ENCODE measurements around the gene PNRC2.
"Not testable (repeated sequence)": the region's sequence is repeated elsewhere in the genome, so short reads cannot be mapped to it uniquely, and the experiment has no call there.

PNRC2 gene

DNA sequence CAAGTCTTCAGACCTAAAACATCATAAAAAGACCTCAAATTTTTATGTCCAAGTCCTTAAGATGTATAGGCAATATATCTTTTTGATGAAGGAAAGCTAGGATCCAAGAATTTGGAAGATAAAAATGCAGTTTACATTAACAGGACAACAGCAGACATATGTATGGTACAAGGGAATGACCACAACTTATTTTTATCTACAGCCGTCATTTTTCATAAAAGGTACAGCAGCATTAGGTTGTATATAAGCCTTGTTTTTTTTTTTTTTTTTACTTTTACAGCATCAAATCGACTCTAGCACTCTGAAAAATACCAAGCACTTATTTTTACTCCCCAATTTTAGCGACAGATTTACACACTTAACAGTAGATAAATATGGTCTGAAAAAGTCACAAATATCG, 19.2 kb downstream of the PNRC2 start:
- Histone ChIP-seq H3K4me2 (ENCODE audit: low read length) (peak overlapping the region; percentile 80), H3K4me1 (ENCODE audit: control insufficient read depth, insufficient read depth, low read length) (peaks cover 37% of the 10 kb centered on the region), H3K27me3 (ENCODE audit: control insufficient read depth, insufficient read depth, low read length) (no peaks in the 10 kb centered on the region), H3K4me3 (ENCODE audit: low read length) (peak overlapping the region; percentile 97), H3K36me3 (ENCODE audit: insufficient read depth, low read length) (peaks cover 20% of the 10 kb centered on the region), H3K9ac (ENCODE audit: low read depth, low read length) (peak overlapping the region; percentile 100), H3K9me3 (replicated peaks; ENCODE audit: low read length) (no peaks in the 10 kb centered on the region)

DNA sequence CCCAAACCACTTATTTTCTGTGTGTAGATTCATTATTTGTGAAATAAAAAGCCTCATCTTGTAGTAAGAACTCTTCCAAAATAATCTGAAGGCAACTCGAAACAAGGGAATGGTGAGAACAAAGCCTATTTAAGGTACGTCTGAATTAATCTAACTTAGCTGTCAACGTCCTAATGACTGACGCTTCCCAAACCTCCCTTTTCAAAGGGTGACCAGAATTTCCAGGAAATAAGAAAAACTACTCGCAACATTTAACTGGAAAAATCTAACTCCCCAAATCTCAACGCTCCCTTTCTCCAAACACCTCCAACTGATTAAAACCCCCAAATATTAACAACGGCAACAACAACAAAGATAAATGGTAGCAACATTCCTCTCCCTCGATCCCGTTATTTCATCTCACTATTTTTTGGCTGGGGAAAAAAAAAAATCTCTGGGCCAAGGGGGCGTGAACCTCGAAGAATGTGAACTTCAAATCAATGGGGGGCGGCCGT, 19.8 kb downstream of the PNRC2 start:
- Histone ChIP-seq H3K4me2 (ENCODE audit: low read length) (peak overlapping the region; percentile 80), H3K4me1 (ENCODE audit: control insufficient read depth, insufficient read depth, low read length) (peaks cover 43% of the 10 kb centered on the region), H3K4me3 (ENCODE audit: low read length) (peak overlapping the region; percentile 97)

DNA sequence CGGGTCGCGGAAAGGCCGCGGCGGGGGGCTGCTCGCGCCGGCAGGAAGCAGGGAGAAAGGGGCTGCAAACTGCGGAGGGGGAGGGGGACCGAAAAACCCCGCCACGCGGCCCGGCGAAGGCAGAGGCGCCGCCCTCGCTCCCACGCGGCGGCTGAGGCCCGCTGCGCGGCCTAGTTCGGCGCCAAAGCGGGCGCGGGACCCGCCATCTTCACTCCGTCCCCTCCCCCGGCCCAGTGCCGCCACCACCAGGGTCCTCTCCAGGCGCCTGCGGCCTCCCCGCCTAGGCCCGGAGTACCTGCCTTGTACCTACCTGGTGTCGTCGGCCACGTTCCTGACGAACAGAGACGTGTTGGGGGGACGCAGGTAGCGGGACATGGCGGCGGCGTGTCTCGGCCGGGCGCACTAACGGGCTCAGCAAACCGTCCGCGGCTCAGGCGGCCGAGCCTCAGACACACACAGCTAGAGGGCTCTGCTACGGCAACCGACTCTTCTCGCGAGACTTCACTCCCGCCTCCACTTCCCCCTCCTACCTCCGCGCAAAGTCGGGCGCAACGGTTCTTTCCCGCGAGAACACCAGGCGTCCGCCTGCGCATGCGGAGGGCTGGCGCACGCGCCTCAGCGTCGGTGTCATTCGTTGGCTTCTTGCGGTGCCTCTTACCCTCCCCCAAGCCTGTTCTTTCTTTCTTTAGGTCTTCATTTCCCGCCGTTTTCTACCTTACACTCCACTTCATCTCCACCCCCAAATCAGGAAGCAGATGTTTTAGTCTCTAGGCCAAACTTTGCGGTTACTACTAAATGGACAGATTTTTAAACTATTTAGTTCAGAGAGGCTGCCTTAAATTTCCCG, 20.5 kb downstream of the PNRC2 start, which contains the start of gene SRSF10:
Gene SRSF10, minus strand, starts transcription at position 447 of the 847 bp plus-strand sequence. Its CDS starts 72 bp downstream, at position 375.
- H3K4me2 ChIP-seq (ENCODE audit: low read length) = peak within 1 kb of the TSS; percentile 84
- H3K4me1 ChIP-seq (ENCODE audit: control insufficient read depth, insufficient read depth, low read length) = peaks cover 46% of the 10 kb centered on the region
- H3K36me3 ChIP-seq (ENCODE audit: insufficient read depth, low read length) = peaks cover 15% of the 10 kb centered on the region
- H3K27me3 ChIP-seq (ENCODE audit: control insufficient read depth, insufficient read depth, low read length) = no peaks in the 10 kb centered on the region
- H3K9me3 ChIP-seq (replicated peaks; ENCODE audit: low read length) = no peaks in the 10 kb centered on the region
- H3K9ac ChIP-seq (ENCODE audit: low read depth, low read length) = peak within 1 kb of the TSS; percentile 100
- H3K4me3 ChIP-seq (ENCODE audit: low read length) = peak within 1 kb of the TSS; percentile 97

More for the DNA sequence above, 19.8 kb downstream of the PNRC2 start:
- Histone ChIP-seq H3K36me3 (ENCODE audit: insufficient read depth, low read length) (peaks cover 20% of the 10 kb centered on the region), H3K27me3 (ENCODE audit: control insufficient read depth, insufficient read depth, low read length) (no peaks in the 10 kb centered on the region), H3K9me3 (replicated peaks; ENCODE audit: low read length) (no peaks in the 10 kb centered on the region), H3K9ac (ENCODE audit: low read depth, low read length) (peak overlapping the region; percentile 100)

DNA sequence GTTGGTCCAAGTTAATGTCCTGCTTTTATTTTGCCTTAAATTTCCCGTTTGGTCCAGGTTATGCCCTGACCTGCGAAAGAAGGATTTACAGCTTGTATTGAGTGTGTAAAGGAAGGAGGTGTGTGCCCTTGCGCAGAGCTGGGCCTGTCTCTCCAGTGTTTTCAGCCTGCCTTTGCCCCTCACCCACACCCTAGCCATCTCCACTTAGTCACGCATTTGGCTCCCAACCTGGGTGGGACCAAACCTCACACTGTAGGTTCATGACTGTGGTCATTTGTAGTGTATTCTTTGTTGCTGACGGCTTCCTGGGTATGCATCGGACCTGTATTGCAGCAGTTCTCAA, 21.1 kb downstream of the PNRC2 start:
- H3K9me3 ChIP-seq (replicated peaks; ENCODE audit: low read length) = no peaks in the 10 kb centered on the region

DNA sequence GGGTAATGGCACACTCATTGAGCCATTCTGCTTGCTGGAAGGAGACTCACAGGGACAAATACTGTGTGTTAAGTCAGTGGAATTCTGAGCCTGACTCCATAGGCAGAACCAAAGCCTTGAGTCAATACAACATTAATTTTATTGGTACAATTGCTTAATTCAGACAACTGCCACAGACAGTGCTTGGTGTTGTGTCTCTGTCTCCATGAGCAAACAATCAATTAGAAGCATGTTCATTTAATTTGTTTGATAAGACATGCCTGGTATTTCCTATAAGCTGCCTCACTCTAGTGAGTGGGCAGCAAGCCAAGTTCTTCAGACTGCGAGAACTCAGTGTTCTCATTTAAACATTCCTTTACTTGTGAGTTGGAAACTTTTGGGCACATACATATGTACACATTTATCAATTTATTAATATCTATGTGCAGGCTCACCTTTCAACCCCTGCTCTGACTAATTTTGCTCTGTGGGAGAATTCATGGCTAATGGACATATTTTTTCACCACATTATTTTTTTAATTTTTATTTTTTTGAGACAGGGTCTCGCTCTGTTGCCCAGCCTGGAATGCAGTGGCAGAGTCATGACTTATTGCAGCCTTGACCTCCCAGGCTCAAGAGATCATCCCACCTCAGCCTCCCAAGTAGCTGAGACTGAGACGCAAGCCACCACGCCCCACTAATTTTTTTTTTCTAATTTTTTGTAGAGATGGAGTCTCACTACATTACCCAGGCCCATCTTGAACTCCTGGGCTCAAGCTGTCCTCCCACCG, 25.0 kb downstream of the PNRC2 start:
- Histone ChIP-seq H3K4me2 (ENCODE audit: low read length) (peak overlapping the region; percentile 30), H3K9ac (ENCODE audit: low read depth, low read length) (peak overlapping the region; percentile 4), H3K4me1 (ENCODE audit: control insufficient read depth, insufficient read depth, low read length) (peaks cover 22% of the 10 kb centered on the region), H3K9me3 (replicated peaks; ENCODE audit: low read length) (no peaks in the 10 kb centered on the region), H3K4me3 (ENCODE audit: low read length) (no peak overlapping the region), H3K27me3 (ENCODE audit: control insufficient read depth, insufficient read depth, low read length) (no peaks in the 10 kb centered on the region), H3K36me3 (ENCODE audit: insufficient read depth, low read length) (no peaks in the 10 kb centered on the region)

More for the DNA sequence above, 21.1 kb downstream of the PNRC2 start:
- Histone ChIP-seq H3K36me3 (ENCODE audit: insufficient read depth, low read length) (peaks cover 15% of the 10 kb centered on the region), H3K27me3 (ENCODE audit: control insufficient read depth, insufficient read depth, low read length) (no peaks in the 10 kb centered on the region), H3K4me2 (ENCODE audit: low read length) (peak overlapping the region; percentile 84), H3K4me3 (ENCODE audit: low read length) (peak overlapping the region; percentile 97), H3K9ac (ENCODE audit: low read depth, low read length) (peak overlapping the region; percentile 100), H3K4me1 (ENCODE audit: control insufficient read depth, insufficient read depth, low read length) (peaks cover 47% of the 10 kb centered on the region)

DNA sequence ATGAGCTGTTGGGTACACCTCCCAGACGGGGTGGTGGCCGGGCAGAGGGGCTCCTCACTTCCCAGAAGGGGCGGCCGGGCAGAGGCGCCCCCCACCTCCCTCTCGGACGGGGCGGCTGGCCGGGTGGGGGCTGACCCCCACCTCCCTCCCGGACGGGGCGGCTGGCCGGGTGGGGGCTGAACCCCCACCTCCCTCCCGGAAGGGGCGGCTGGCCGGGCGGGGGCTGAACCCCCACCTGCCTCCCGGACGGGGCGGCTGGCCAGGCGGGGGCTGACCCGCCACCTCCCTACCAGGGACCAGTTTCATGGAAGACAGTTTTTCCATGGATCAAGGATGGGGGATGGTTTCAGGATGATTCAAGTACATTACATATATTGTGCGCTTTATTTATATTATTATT, 27.4 kb downstream of the PNRC2 start:
- not testable (repeated sequence) for H3K4me3 ChIP-seq (ENCODE audit: low read length); H3K4me2 ChIP-seq (ENCODE audit: low read length); H3K27me3 ChIP-seq (ENCODE audit: control insufficient read depth, insufficient read depth, low read length); H3K9ac ChIP-seq (ENCODE audit: low read depth, low read length); H3K9me3 ChIP-seq (replicated peaks; ENCODE audit: low read length); H3K36me3 ChIP-seq (ENCODE audit: insufficient read depth, low read length)
- H3K4me1 ChIP-seq (ENCODE audit: control insufficient read depth, insufficient read depth, low read length) = peaks cover 16% of the 10 kb centered on the region

DNA sequence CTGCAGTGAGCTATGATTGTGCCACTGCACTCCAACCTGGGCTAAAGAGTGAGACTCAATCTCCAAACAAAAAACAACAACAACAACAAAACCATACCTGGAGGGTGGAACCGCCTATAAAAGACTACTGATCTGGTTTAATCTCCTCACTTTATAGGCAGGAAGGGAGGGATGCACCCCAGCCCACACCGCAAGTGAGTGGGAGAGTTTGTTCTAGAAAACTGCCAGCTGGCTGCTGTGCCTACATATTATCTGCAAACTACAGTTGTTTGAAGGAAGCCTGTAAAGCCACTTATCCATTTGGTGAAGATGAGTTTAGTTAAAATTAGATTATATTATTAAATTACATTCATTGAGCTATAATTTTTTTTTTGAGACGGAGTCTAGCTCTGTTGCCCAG, 29.6 kb downstream of the PNRC2 start:
- H3K36me3 ChIP-seq (ENCODE audit: insufficient read depth, low read length) = no peaks in the 10 kb centered on the region
- no peak overlapping the region for H3K4me3 ChIP-seq (ENCODE audit: low read length)
- H3K4me1 ChIP-seq (ENCODE audit: control insufficient read depth, insufficient read depth, low read length) = peaks cover 12% of the 10 kb centered on the region
- no peak overlapping the region for H3K4me2 ChIP-seq (ENCODE audit: low read length)
- no peaks in the 10 kb centered on the region for H3K9me3 ChIP-seq (replicated peaks; ENCODE audit: low read length)
- H3K9ac ChIP-seq (ENCODE audit: low read depth, low read length) = no peak overlapping the region
- no peaks in the 10 kb centered on the region for H3K27me3 ChIP-seq (ENCODE audit: control insufficient read depth, insufficient read depth, low read length)

DNA sequence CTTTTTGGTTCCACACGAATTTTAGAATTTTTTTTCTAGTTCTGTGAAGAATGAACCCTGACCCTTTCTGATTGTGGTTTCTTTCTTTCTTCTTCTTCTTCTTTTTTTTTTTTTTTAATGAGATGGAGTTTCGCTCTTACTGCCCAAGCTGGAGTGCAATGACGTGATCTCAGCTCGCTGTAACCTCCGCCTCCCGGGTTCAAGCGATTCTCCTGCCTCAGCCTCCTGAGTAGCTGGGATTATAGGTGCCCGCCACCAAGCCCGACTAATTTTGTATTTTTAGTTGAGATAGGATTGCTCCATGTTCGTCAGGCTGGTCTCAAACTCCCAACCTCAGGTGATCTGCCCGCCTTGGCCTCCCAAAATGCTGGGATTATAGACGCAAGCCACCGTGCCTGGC, 32.4 kb downstream of the PNRC2 start:
- not testable (repeated sequence) for H3K4me1 ChIP-seq (ENCODE audit: control insufficient read depth, insufficient read depth, low read length); H3K4me2 ChIP-seq (ENCODE audit: low read length); H3K36me3 ChIP-seq (ENCODE audit: insufficient read depth, low read length); H3K9me3 ChIP-seq (replicated peaks; ENCODE audit: low read length); H3K9ac ChIP-seq (ENCODE audit: low read depth, low read length); H3K4me3 ChIP-seq (ENCODE audit: low read length); H3K27me3 ChIP-seq (ENCODE audit: control insufficient read depth, insufficient read depth, low read length)

DNA sequence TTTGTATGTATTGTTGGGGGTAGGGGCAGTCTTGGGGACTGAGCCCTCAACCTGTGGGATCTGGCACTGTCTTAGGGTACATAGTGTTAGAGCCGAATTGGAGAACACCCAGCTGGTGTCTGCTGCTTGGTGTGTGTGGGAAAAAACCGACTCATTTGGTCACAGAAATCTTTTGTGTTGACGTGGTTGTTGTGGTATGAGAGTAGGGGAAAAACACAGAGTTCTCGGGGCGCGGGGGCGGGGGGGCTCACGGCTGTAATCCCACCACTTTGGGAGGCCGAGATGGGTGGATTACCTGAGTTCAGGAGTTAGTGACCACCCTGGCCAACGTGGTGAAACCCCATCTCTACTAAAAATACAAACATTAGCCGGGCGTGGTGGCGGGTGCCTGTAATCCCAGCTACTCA, 35.8 kb downstream of the PNRC2 start:
- H3K27me3 ChIP-seq (ENCODE audit: control insufficient read depth, insufficient read depth, low read length) = no peaks in the 10 kb centered on the region
- H3K9ac ChIP-seq (ENCODE audit: low read depth, low read length) = no peak overlapping the region
- no peaks in the 10 kb centered on the region for H3K9me3 ChIP-seq (replicated peaks; ENCODE audit: low read length)
- H3K4me1 ChIP-seq (ENCODE audit: control insufficient read depth, insufficient read depth, low read length) = no peaks in the 10 kb centered on the region
- no peaks in the 10 kb centered on the region for H3K36me3 ChIP-seq (ENCODE audit: insufficient read depth, low read length)
- H3K4me3 ChIP-seq (ENCODE audit: low read length) = no peak overlapping the region
- no peak overlapping the region for H3K4me2 ChIP-seq (ENCODE audit: low read length)

DNA sequence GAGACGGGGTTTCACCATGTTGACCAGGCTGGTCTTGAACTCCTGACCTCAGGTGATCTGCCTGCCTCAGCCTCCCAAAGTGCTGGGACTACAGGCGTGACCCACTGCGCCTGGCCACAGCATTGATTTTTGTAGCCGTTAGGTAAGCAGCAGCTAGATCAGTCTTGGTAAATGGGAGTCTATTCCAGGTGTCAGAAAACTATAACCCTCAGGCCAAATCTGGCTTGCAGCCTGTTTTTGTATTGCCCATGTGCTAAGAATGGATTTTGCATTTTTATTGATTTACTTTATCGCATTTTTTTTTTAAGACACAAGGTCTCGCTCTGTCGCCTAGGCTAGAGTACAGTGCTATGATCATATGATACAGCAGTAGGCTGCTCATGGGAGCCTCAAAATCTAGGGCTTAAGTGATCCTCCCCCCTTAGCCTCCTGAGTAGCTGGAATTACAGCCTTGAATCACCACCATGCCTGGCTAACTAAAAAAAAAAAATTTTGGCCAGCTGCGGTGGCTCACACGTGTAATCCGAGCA, 37.1 kb downstream of the PNRC2 start:
- Histone ChIP-seq H3K9me3 (replicated peaks; ENCODE audit: low read length) (no peaks in the 10 kb centered on the region), H3K4me3 (ENCODE audit: low read length) (no peak overlapping the region), H3K4me1 (ENCODE audit: control insufficient read depth, insufficient read depth, low read length) (no peaks in the 10 kb centered on the region), H3K36me3 (ENCODE audit: insufficient read depth, low read length) (no peaks in the 10 kb centered on the region), H3K4me2 (ENCODE audit: low read length) (no peak overlapping the region), H3K9ac (ENCODE audit: low read depth, low read length) (no peak overlapping the region), H3K27me3 (ENCODE audit: control insufficient read depth, insufficient read depth, low read length) (no peaks in the 10 kb centered on the region)

DNA sequence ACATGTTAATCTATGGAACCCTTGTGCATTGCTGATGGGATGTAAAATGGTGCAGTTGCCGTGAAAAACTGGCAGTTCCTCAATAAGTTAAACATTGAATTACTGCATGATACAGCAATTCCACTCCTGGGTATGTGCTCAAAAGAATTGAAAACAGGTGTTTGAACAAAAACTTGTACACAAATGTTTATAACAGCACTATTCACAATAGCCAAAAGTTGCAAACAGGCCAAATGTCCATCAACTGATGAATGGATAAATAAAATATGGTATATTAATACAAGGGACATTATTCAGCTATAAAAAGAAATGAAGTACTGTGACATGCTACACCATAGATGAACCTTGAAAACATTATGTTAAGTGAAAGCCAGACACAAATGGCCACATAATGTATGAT, 38.2 kb downstream of the PNRC2 start:
- Histone ChIP-seq H3K4me1 (ENCODE audit: control insufficient read depth, insufficient read depth, low read length) (no peaks in the 10 kb centered on the region), H3K4me3 (ENCODE audit: low read length) (no peak overlapping the region), H3K9ac (ENCODE audit: low read depth, low read length) (no peak overlapping the region), H3K9me3 (replicated peaks; ENCODE audit: low read length) (no peaks in the 10 kb centered on the region), H3K36me3 (ENCODE audit: insufficient read depth, low read length) (no peaks in the 10 kb centered on the region), H3K4me2 (ENCODE audit: low read length) (no peak overlapping the region), H3K27me3 (ENCODE audit: control insufficient read depth, insufficient read depth, low read length) (no peaks in the 10 kb centered on the region)
